Stimulated activated CD4-positive, alpha-beta T cell treated with anti-CD3 and anti-CD28 coated beads, Interleukin-12 subunit alpha, Interleukin-12 subunit beta, amount 100 ng/mL, for 24 hours (primary cell): ENCODE results near the gene ZBTB20.

Experiments used
- DNase-seq, 2 experiments: peaks; one replicate each; pipeline ENCODE4 v3.0.0-alpha.2; 2020; ENCODE audit warnings: low read depth in 2 of 2

Gene ZBTB20

GRCh38 chr3:114444216-114444615, 702.9 kb downstream of the ZBTB20 start:
- DNase-seq, result no peak

GRCh38 chr3:114442246-114442645, 704.8 kb downstream of the ZBTB20 start:
- DNase-seq, result no peak

DNA sequence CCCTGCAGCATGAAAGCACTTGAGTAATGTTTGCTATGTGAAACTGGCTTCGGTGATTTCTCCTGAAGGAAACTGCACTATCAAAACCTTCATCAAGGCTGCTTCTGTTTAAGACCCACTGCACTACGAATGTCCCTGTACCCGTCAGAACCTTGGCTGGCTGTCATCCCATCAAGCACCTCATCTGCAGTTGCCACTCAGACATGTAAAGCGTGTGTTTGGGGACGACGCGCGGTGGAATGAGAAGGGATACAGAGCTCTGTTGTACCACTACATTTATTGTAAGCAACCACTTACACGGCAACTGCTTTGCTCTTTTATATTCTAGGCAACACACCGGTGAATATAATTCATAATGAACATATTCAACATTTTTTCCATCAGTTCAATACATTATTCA, 705.7 kb downstream of the ZBTB20 start:
- no peak for DNase-seq

DNA sequence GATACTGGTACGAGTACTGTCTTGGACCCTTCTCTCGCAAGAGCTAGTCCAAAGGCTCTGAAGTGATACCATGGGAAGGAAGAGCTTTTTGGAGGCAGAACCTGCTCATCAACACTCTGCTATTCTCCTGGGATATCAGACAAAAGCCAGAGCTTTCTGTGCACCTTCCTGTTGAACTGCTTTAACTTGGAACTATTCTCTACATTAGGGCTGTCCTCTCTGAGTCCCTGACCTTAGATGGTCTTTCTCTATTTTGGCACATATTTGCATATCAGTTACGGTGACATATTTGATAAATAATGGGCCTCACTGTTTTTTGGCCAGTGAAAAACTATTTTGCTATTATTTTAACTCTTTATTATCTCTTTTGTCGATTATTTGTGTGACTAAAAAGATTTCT, 706.4 kb downstream of the ZBTB20 start:
- no peak for DNase-seq

GRCh38 chr3:114439284-114439683, 707.8 kb downstream of the ZBTB20 start:
- no peak for DNase-seq

DNA sequence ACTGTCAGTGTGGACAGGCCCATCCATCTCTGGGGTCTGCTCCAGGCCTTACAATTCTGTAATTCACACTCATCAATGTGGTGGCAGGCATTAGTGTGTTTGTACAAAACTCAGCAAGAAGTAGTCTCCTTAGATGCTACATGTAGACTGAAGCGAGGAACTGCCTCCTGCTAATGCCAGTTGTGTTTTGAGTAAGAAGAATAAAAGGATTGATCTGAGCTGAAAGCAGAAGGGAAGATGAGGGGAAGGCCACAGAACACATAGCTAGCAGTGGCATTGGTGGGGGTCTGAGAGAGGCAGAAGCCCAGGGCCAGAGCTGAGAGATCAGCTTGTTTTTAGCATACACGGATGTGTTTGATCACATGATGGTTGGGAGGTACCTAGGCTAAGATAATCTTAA, 709.2 kb downstream of the ZBTB20 start:
- no peak for DNase-seq

DNA sequence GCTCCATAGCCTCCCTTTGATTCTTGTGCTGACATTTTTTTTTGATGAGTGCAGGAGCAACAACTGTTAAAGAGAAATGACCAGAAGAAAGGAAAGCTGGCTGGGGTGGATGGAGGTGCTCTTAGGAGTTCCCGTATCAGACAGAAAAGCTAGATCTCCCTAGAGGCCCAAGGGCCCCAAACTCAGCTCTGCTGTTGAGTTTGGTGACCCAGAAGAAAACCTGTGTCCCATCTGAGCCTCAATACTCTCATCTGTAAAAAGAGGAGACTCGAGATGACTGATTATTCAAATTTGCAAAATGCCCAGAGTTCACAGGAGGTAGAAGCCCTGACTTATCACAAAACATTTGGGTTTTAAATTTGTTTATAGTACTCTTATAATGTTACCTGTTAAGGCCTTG, 710.9 kb downstream of the ZBTB20 start:
- no peak for DNase-seq

DNA sequence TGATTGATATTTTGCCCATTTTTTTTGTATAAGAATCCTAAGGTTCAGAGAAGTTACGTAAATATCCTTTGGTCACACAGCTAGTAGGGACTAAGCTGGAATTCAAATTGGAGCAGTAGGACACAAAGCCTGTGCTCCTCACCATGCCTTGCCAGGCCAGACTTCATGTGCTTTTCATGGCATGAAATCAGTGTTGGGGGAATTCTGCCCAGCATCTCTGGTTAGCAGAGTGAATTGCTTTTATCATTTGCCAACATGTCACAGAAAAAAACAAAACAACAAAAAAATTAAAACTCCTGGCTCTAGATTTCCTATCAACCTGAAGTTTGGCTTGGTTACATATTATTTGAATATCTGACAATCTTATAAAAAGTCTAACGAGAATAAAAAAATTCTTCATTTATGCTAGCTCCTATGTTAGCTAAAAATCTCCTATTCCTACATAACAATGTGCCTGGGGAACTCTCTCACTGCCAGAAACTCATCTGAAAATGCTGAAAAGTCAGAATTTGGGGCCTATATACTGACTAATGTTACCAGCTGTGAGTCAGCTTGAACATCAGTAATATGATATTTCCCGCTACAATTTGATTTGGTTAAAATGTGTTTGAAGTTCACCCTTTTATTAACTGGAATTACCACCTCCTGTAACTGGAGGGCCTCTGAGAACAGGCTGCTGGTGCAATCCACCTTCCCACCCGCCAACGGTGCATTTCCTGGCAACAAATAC, 711.5 kb downstream of the ZBTB20 start:
- no peak for DNase-seq

DNA sequence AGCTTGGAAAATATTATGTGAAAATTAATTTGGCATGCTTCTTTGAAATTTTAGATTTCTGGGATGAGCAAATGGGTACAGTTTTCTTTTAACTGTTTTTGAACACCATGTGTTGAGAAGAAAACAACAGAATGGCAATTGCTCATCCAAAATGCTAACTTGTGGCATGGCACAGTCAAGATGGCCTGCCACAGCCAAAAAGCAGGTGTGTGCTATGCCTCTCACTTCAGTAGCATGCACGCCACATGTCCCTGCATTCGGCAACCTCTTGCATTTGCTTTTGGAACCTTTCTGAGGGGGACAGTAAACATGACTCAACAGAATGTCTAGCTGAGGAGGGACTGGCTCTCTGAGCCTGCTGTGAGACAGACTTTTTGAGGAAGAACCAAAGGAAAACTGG, 714.8 kb downstream of the ZBTB20 start:
- no peak for DNase-seq

- no peak for DNase-seq
These were observed 719.0 kb downstream of the ZBTB20 start for GRCh38 chr3:114428044-114428595.

DNA sequence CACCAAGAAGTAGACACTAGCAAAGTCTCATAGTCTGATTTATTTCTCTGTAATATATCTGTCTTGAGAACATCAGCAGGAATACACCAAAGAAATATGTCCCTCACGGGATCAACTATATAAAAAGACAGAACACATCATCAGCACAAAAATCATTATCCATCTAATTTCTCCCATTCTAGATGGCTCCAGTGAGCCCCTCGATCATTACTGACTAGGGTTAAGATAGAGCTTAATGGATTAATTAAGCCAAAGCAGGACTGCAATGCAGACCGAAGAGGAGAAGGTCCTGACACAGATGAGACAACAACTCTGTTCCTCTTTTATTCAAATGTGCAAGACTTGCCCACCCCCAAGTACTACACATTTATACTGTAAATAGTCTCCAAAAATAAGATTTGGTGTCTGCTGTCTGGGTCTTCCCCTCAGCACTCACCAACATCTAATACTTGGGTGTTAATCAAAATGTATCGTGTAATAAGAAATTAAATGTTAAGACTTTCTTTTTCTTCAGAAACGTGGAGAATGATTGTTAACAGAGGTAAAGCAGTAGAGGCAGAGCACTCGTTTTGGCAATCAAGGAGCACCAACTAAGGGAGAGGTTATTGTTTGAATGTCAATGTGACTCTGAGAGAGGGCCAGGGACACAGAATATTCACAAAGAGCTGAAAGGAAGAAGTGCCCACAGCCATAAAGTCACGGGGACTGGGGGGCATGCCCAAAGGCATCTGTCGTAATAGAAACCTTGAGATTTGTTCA, 719.6 kb downstream of the ZBTB20 start:
- DNase-seq, result no peak

DNA sequence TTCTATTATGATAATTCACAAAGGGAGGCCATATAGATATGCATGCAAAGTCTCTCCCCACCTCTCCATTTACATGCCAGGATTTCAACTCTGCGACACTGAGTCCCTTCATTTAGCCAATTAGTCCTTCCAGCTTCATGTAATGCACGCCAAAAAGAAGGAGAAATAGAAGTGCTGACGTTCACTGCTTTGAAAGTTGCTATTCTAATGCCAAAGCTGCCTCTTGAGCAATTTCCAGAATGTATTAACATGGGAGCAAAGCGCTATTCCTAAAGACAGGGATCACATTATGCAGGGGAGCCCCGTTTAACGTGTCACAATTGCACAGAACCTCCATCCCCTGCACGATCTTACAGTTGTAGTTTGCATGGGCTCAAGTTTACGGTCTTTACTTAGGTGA, 722.8 kb downstream of the ZBTB20 start:
- DNase-seq, result no peak

GRCh38 chr3:114421204-114421603, 725.9 kb downstream of the ZBTB20 start:
- no peak for DNase-seq

DNA sequence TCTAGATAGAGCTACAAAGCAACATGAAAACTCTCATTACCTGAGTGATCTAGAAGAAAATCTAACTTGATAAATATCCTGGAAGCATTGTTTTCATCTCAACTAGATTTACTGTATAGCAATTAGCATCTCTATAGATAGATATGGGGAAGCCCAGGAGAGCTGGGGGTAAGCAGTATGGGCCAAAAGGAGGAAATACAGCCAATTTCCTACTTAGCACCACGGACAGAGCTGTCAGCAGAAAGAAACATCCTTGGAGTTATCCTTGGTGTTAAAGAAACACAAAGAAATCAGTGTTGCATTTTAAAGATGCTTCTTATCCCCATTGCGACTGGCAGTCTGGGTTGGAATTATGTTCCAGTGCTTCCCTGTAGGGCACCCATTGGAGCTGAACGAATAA, 727.0 kb downstream of the ZBTB20 start:
- DNase-seq, result no peak

DNA sequence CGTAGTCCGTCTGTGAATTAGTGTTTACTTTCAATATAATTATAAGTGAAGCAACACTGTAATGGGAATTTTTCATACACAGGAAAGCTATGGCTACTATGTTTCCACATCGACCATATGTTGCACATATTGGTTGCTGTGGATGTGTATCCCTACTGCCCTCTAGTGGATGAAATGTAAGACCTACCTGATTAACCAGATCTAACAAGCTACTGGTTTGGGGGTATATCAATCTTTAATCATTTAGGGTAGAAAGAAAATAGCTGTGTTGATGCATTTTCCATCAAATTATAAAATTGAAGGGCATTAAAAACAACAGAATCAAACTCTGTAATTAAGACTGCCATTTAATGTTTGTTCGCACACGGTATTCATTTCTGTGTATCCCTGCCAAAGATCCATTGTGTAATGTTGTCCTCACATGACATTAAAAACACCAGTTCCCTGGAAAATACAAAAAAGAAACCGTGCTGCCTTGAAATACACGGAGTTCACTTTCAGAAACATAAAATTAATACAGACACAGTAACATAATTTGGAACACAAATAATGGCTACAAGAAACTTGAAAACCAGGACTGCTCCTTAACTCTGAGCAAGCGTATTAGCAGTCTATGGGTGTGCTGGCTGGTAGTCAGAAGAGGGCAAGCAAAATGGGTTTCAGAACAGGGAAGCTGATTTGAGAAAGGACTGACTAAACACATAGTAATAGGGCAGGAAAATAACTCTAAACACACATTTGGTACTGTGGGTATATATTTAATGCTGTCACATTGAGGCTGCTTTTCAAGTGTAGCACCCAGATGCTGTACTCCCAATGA, 728.2 kb downstream of the ZBTB20 start:
- no peak for DNase-seq

- no peak for DNase-seq
These were observed 729.0 kb downstream of the ZBTB20 start for GRCh38 chr3:114418107-114418506.

DNA sequence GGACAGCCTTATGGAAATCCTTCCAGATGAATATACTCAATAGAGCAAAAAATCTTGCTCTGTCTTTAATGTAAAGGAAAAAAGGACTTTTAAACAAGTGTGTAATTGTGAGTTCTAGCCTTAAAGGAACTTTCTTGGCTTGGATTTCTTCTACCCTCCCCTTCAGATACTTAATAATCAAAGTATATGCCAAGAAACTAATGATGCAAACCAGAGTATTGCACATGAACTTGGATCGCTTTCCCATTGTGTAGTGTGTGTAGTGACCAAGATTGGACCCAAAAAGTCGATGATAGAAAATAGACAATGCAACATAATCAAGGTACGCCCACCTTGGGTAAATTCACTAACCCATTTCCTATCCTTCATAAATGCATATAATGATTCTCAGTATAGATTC, 729.4 kb downstream of the ZBTB20 start:
- no peak for DNase-seq

GRCh38 chr3:114417265-114417664, 729.8 kb downstream of the ZBTB20 start:
- no peak for DNase-seq

GRCh38 chr3:114411811-114412803, 735.0 kb downstream of the ZBTB20 start:
- peak in 1 of 2 experiments; percentile 5 for DNase-seq

GRCh38 chr3:114411190-114411668, 735.9 kb downstream of the ZBTB20 start:
- DNase-seq, result no peak
